Esophagus squamous epithelium (tissue), 5 donors: Measurements from ENCODE around the gene DIAPH3. TPM values are rescaled to one million over a fixed set of nuclear protein-coding genes. Genes with fewer than 3 reads are reported as not detected.
"Not testable (repeated sequence)": the region's sequence is repeated elsewhere in the genome, so short reads cannot be mapped to it uniquely, and the experiment has no call there.

Experiments
- DNase-seq: peaks from one replicate; lab custom pipeline; 2025; lab: John Stamatoyannopoulos, UW
- H3K27ac ChIP-seq, 4 donors: fragments of 200-600 bp; sonication (generic); one replicate each; pipeline ENCODE4 v1.5.1; 2016 to 2019; ENCODE audit warnings: mild to moderate bottlenecking in 1 of 4
- H3K27me3 ChIP-seq, 4 donors: fragments of 200-600 bp; sonication (generic); 1 replicate in 3 of 4; 2 replicates in 1 of 4; pipeline versions ENCODE4 v1.5.1 to v1.6.0; 2017 to 2021; ENCODE audit warnings: antibody characterized with exemption in 1 of 4
- H3K36me3 ChIP-seq, 3 donors: fragments of 200-600 bp; sonication (generic); one replicate each; pipeline ENCODE4 v1.5.1; 2016 to 2019
- H3K4me1 ChIP-seq, 3 donors: fragments of 200-600 bp; sonication (generic); one replicate each; pipeline ENCODE4 v1.5.1; 2017 to 2019
- H3K4me3 ChIP-seq, 4 donors: fragments of 200-600 bp; sonication (generic); 1 replicate in 3 of 4; 2 replicates in 1 of 4; pipeline ENCODE4 v1.5.1; 2016 to 2019; ENCODE audit warnings: mild to moderate bottlenecking in 2 of 4, moderate library complexity in 1 of 4
- H3K9me3 ChIP-seq, 3 donors: fragments of 200-600 bp; sonication (generic); one replicate each; pipeline ENCODE4 v1.5.1; 2016 to 2019
- POLR2A ChIP-seq, 4 donors: fragments of 450-650 bp; IDR thresholded peaks; one replicate each; pipeline ENCODE4 v1.6.1; 2017; ENCODE audit warnings: antibody characterized with exemption in 4 of 4, mild to moderate bottlenecking in 4 of 4, moderate library complexity in 3 of 4
- WGBS, 2 donors: methylation state at CpG; one replicate each; pipeline ENCODE4 v1.1.5; 2018; 5-methylcytosine and 5-hydroxymethylcytosine counted together
- intact Hi-C: fragments of 100-400 bp; cut with DNase I; formaldehyde crosslinking; loops from one replicate; pipeline ENCODE4 v1.15.0; 2022
- total RNA-seq, 4 donors: library from RNA; depleted of rRNA; stranded (reverse); fragments of >200 nt; gene quantifications; one replicate each; pipeline ENCODE4 v1.1.0, GENCODE V29; 2016
- TF ChIP-seq, protein P1 (sequence below), 6 experiments: fragments of 450-650 bp in 4 of 6; fragments of 200-600 bp in 2 of 6; sonication (generic) in 2 of 6; IDR thresholded peaks; one replicate each; pipeline ENCODE4 v1.5.1; 2016 to 2019; ENCODE audit warnings: antibody characterized with exemption in 6 of 6, mild to moderate bottlenecking in 4 of 6, moderate library complexity in 4 of 6
- donor health status: DM: yes; HTN: yes; CAD: no.

Gene DIAPH3
- total RNA-seq, 4 donors from 2014 or later, result 2.2 to 11.1 (median 4.0) TPM

DNA sequence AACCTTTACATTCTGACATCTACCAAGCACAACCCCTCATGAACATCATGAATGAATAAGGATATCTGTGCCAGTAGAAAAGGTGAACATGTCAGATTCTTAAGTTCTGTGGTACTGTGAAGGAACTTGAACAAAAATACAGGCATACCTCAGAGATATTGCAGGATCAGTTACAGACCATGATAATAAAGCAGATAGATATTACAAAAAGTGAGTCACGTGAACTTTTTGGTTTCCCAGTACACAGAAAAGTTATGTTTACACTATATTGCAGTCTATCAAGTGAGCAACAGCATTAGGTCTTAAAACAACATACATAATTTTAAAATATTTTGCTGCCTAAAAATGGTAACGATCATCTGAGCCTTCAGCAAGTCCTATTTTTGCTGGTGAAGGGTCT lies 101.2 kb downstream of the DIAPH3 start:
- H3K36me3 ChIP-seq, result no peaks in the 10 kb centered on the region
- H3K4me1 ChIP-seq, result no peaks in the 10 kb centered on the region
- no peak for DNase-seq
- intact Hi-C loops, result no loop called here
- TF ChIP-seq, protein P1, sequence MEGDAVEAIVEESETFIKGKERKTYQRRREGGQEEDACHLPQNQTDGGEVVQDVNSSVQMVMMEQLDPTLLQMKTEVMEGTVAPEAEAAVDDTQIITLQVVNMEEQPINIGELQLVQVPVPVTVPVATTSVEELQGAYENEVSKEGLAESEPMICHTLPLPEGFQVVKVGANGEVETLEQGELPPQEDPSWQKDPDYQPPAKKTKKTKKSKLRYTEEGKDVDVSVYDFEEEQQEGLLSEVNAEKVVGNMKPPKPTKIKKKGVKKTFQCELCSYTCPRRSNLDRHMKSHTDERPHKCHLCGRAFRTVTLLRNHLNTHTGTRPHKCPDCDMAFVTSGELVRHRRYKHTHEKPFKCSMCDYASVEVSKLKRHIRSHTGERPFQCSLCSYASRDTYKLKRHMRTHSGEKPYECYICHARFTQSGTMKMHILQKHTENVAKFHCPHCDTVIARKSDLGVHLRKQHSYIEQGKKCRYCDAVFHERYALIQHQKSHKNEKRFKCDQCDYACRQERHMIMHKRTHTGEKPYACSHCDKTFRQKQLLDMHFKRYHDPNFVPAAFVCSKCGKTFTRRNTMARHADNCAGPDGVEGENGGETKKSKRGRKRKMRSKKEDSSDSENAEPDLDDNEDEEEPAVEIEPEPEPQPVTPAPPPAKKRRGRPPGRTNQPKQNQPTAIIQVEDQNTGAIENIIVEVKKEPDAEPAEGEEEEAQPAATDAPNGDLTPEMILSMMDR (IDR thresholded peaks at IDR 0.05), result no peak
- TF ChIP-seq POLR2A (IDR thresholded peaks at IDR 0.05), result no peak
- H3K4me3 ChIP-seq, result no peak overlapping the region
- 91 to 96% methylated on average over 2 of the region's 2 CpGs for WGBS, 2 donors
- H3K27ac ChIP-seq, result no peak overlapping the region
- no peaks in the 10 kb centered on the region for H3K27me3 ChIP-seq
- no peaks in the 10 kb centered on the region for H3K9me3 ChIP-seq

- 79 to 80% methylated on average over 3 of the region's 3 CpGs for WGBS, 2 donors
- Histone ChIP-seq H3K27me3 (no peaks in the 10 kb centered on the region), H3K9me3 (no peaks in the 10 kb centered on the region), H3K4me1 (no peaks in the 10 kb centered on the region), H3K36me3 (no peaks in the 10 kb centered on the region), H3K4me3 (no peak overlapping the region), H3K27ac (no peak overlapping the region)
- DNase-seq, result no peak
- intact Hi-C loops, result no loop called here
- TF ChIP-seq, protein P1 (IDR thresholded peaks at IDR 0.05), result no peak
- TF ChIP-seq POLR2A (IDR thresholded peaks at IDR 0.05), result no peak
These were observed 102.0 kb downstream of the DIAPH3 start for GRCh38 chr13:60061737-60062136.

DNA sequence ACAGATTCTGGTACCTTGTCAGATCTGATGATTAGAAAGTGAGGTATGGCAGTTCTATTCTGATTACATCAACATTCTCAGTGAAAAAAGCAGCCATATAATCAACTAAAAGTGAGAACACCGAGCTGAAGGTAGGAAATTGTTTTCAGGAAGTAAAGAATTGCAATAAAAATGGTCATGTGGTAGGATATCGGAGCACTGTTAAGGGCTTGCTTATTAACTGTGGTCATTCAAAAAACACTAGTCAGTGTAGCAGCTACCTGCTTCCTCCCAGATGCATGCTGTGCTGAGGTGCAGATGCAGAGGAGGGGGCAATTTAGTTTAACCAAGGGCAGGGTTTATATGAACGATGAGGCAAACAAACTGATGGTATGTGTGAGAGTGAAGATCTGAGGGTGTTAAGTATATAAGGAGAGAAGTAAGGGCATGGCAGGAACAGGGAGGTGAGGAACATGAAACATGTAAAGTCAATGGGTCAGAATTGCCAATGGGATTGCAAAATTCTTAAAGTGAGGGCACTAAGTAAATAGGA lies 111.9 kb downstream of the DIAPH3 start:
- DNase-seq, result no peak
- intact Hi-C loops, result no loop called here
- no peaks in the 10 kb centered on the region for H3K9me3 ChIP-seq
- no peaks in the 10 kb centered on the region for H3K27me3 ChIP-seq
- no peaks in the 10 kb centered on the region for H3K4me1 ChIP-seq
- H3K27ac ChIP-seq, result no peak overlapping the region
- no peak for TF ChIP-seq POLR2A (IDR thresholded peaks at IDR 0.05)
- TF ChIP-seq, protein P1 (IDR thresholded peaks at IDR 0.05), result no peak
- no peaks in the 10 kb centered on the region for H3K36me3 ChIP-seq
- 70 to 77% methylated on average over 3 of the region's 3 CpGs for WGBS, 2 donors
- H3K4me3 ChIP-seq, result no peak overlapping the region

- H3K9me3 ChIP-seq, H3K4me1 ChIP-seq, H3K36me3 ChIP-seq, intact Hi-C loops, H3K27me3 ChIP-seq, H3K27ac ChIP-seq, DNase-seq, H3K4me3 ChIP-seq: not testable (repeated sequence)
These were observed 115.4 kb downstream of the DIAPH3 start for GRCh38 chr13:60048353-60048752.

- no peak overlapping the region for H3K4me3 ChIP-seq
- TF ChIP-seq, protein P1 (IDR thresholded peaks at IDR 0.05), result no peak
- TF ChIP-seq POLR2A (IDR thresholded peaks at IDR 0.05), result no peak
- H3K9me3 ChIP-seq, result no peaks in the 10 kb centered on the region
- H3K4me1 ChIP-seq, result no peaks in the 10 kb centered on the region
- no peak for DNase-seq
- no peaks in the 10 kb centered on the region for H3K36me3 ChIP-seq
- H3K27ac ChIP-seq, result no peak overlapping the region
- WGBS, 2 donors, result 38 to 43% methylated on average over 3 of the region's 3 CpGs
- intact Hi-C loops, result no loop called here
- H3K27me3 ChIP-seq, result no peaks in the 10 kb centered on the region
These were observed 115.8 kb downstream of the DIAPH3 start for GRCh38 chr13:60047918-60048317.

- no peak for DNase-seq
- 92 to 93% methylated on average over 4 of the region's 4 CpGs for WGBS, 2 donors
- intact Hi-C loops, result no loop called here
These were observed 119.4 kb downstream of the DIAPH3 start for GRCh38 chr13:60044321-60044720.

More at GRCh38 chr13:60044321-60044720, 119.4 kb downstream of the DIAPH3 start:
- H3K9me3 ChIP-seq, result no peaks in the 10 kb centered on the region
- H3K27me3 ChIP-seq, result no peaks in the 10 kb centered on the region
- TF ChIP-seq, protein P1 (IDR thresholded peaks at IDR 0.05), result no peak
- TF ChIP-seq POLR2A (IDR thresholded peaks at IDR 0.05), result no peak
- no peak overlapping the region for H3K27ac ChIP-seq
- no peak overlapping the region for H3K4me3 ChIP-seq
- no peaks in the 10 kb centered on the region for H3K36me3 ChIP-seq
- no peaks in the 10 kb centered on the region for H3K4me1 ChIP-seq
